ENCODE measurements around the gene TCF21.

The TCF21 gene

DNA sequence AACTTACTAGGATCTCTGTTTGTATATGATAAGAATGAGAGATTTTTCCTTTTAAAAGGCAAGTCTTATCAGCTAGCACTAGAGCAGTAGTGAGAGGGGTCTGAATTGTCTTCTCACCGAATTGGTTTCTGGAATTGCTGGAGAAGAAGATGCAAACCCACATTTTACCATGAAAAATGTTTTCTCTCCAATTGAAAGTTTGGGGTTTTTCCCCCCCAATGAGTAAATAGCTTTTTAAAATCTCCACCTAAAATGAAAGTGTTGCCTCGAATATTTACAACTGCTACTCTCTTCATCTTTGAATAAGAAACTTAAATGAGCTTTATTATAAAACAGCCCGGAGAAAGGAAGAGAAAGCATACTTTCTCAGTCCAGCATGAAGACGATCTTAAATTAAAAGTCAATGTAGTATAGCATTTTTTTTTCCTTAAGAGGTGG lies 1.8 kb downstream of the TCF21 start:
- Histone ChIP-seq H3K36me3 (ENCODE audit: control insufficient read depth, low read depth, low read length) (no peaks in the 10 kb centered on the region), H3K4me3 (ENCODE audit: low read length) (peak overlapping the region; percentile 52), H3K27me3 (ENCODE audit: control insufficient read depth, insufficient read depth, low read length) (peaks cover 100% of the 10 kb centered on the region), H3K9me3 (ENCODE audit: control insufficient read depth, low read depth, low read length) (no peaks in the 10 kb centered on the region), H3K27ac (ENCODE audit: low read length) (no peak overlapping the region), H3K9ac (ENCODE audit: low read length) (no peak overlapping the region), H3K4me1 (ENCODE audit: control insufficient read depth, low read depth, low read length) (peaks cover 26% of the 10 kb centered on the region)

DNA sequence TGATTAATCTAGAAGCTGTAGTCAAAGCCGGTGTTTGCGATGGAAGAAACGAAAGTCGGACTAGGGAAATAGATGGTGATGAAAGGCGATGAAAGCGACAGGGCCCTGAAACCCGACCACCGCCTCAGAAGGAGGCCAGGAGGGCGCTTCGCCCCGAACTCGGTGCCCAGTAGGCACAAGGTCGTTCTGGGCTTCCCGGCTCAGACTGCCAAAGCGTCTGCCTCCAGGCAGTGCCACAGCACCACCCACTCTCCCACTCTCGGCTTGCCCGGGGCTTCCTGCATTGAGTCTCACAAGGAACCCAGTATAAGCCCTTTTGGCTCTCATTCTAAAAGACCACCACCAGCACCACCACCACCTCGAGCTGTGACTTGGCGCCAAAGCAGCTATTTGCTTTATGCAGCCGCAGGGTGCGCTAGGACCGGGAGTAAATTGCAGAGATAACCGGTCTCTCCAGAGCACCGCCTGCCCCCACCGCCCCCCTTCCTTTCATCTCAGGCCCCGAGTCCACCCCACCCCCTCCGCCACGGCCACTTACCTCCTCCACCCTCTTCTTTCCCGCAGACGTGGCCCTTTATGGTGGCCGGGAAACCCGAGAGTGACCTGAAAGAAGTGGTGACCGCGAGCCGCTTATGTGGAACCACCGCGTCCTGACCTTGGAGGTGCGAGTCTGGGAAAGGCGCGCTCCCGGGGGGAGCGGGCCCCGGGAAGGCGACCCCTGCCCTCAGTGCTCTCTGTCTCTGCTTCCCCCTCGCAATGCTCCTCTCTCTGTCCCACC lies 2.4 kb downstream of the TCF21 start:
- H3K4me1 ChIP-seq (ENCODE audit: control insufficient read depth, low read depth, low read length): peaks cover 31% of the 10 kb centered on the region
- no peaks in the 10 kb centered on the region for H3K36me3 ChIP-seq (ENCODE audit: control insufficient read depth, low read depth, low read length)
- H3K27ac ChIP-seq (ENCODE audit: low read length): no peak overlapping the region
- H3K27me3 ChIP-seq (ENCODE audit: control insufficient read depth, insufficient read depth, low read length): peaks cover 100% of the 10 kb centered on the region
- H3K9ac ChIP-seq (ENCODE audit: low read length): no peak overlapping the region
- no peaks in the 10 kb centered on the region for H3K9me3 ChIP-seq (ENCODE audit: control insufficient read depth, low read depth, low read length)
- H3K4me3 ChIP-seq (ENCODE audit: low read length): peak overlapping the region; percentile 52

DNA sequence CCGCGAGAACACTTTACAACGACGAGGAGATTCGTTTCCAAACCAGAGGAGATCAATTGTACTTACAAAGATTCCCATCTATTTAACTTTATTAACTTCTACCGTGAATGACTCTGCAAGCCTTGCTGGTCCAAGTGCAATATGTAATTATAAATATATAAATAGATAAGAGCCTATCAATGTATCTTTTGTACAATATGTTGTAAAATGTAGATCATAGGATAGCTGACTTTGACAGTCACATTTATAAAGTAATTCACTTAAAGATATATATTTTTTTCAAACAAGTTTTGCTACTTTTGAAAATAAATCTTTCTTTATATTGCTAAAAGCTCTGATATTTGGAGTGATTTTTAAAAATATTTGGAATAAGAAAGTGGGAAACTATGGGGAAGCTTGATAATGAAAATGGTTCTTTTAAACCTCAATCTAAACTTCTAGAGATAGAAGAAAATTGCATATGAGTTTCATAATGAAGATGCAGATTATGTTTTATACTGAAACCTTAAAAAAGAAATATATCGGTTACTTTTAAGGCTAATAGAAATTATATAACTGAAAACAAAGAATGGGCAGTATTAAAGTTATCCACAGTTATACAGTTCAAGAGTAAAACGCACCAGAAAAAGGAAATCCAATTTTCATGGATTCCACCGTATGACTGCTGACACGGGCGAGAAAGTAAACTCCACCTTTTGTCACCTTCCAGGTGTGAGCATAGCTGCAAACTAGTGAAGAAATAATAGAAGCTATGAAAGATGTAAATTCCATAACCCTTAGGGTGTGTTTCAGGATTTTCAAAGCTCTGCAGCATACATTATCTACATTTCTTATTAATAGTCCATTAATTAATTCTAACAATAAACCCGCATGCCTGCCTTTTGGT lies 3.3 kb downstream of the TCF21 start:
- H3K27me3 ChIP-seq (ENCODE audit: control insufficient read depth, insufficient read depth, low read length): peaks cover 100% of the 10 kb centered on the region

DNA sequence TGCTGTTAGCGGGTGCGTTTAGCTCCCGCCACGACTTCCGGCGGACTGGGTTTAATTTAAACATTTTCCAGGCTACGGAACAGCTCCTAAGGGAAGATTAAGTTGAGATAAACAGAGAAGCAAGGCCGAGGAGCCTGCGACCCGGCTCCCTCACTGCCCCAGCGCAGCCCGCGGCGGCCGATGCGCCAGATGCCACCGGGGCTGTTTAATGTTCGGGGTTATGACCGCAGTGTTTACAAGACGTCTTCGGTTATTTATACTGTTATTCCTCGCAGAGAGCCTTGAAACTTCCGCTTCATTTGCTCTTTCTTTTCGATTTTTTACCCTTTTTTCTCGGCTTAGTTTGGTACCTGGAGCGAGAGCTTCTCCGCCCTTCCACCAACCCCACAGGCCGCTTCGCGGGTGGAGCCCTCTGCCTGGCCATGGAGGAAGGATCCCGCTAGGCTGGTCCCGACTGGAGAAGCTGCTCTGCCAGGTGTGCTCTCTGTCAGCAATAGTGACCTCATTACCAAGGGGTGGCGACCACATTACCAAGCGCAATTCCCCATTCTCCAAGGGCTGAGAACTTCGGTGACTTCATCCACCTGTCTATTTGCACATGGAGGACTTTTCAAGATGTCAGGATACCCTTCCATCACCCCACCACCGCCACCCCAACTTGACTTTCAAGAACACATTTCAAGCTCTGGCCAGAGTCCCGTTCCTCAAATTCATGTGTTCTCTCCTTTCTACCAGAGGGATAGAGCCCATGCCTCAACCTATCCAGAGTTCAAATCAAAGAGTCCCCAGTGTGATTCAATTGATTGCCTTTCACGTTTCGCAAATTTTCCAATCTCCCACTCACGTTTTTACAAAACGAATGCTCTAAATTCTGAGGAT lies 4.1 kb downstream of the TCF21 start:
- Histone ChIP-seq H3K9me3 (ENCODE audit: control insufficient read depth, low read depth, low read length) (no peaks in the 10 kb centered on the region), H3K4me3 (ENCODE audit: low read length) (peak overlapping the region; percentile 42), H3K27ac (ENCODE audit: low read length) (no peak overlapping the region), H3K4me1 (ENCODE audit: control insufficient read depth, low read depth, low read length) (peaks cover 33% of the 10 kb centered on the region), H3K9ac (ENCODE audit: low read length) (no peak overlapping the region), H3K27me3 (ENCODE audit: control insufficient read depth, insufficient read depth, low read length) (peaks cover 100% of the 10 kb centered on the region), H3K36me3 (ENCODE audit: control insufficient read depth, low read depth, low read length) (no peaks in the 10 kb centered on the region)

More for the DNA sequence above, 3.3 kb downstream of the TCF21 start:
- Histone ChIP-seq H3K9ac (ENCODE audit: low read length) (no peak overlapping the region), H3K4me3 (ENCODE audit: low read length) (peak overlapping the region; percentile 52), H3K36me3 (ENCODE audit: control insufficient read depth, low read depth, low read length) (no peaks in the 10 kb centered on the region), H3K27ac (ENCODE audit: low read length) (no peak overlapping the region), H3K4me1 (ENCODE audit: control insufficient read depth, low read depth, low read length) (peaks cover 33% of the 10 kb centered on the region), H3K9me3 (ENCODE audit: control insufficient read depth, low read depth, low read length) (no peaks in the 10 kb centered on the region)

DNA sequence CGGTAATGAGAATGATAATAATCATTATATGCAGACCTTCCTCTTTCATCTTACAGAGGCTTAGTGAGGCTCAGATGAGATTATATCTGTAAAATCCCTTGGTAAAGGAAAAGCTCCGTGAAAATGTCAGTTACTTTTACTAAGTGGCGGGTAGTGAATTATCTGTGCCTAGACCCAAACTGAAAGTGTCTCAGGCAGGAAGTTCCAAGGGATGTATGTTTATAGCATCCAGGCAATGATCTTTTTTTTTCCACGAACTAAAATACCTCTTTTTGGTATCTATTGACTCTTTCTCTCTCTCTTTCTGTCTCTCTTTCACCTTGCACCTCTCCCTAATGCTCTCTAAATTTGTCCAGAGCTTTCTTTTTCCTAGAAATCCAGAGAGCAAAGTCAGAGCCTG lies 5.0 kb downstream of the TCF21 start:
- Histone ChIP-seq H3K27ac (ENCODE audit: low read length) (no peak overlapping the region), H3K36me3 (ENCODE audit: control insufficient read depth, low read depth, low read length) (no peaks in the 10 kb centered on the region), H3K9ac (ENCODE audit: low read length) (no peak overlapping the region), H3K4me1 (ENCODE audit: control insufficient read depth, low read depth, low read length) (peaks cover 26% of the 10 kb centered on the region), H3K4me3 (ENCODE audit: low read length) (no peak overlapping the region), H3K27me3 (ENCODE audit: control insufficient read depth, insufficient read depth, low read length) (peaks cover 94% of the 10 kb centered on the region), H3K9me3 (ENCODE audit: control insufficient read depth, low read depth, low read length) (no peaks in the 10 kb centered on the region)

DNA sequence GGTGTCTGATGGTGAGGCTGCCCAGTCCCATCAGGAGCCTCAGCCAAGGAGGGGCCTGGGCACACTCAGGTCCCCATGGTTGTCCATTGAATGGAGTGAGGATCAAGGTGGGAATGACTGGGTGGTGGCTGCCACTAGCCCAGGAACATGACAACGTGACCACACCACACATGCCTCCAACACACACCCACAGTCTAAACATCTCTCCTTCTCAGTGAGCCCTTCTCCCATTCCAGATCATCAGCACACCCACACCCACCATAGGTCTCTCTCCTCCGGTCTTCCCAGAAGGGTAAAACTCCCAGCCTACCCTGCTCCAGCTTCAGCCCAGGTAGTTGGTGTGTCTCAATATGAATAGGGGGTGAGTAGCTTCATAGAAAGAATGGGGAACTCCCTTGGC lies 5.5 kb downstream of the TCF21 start:
- H3K9me3 ChIP-seq (ENCODE audit: control insufficient read depth, low read depth, low read length): no peaks in the 10 kb centered on the region
- peaks cover 90% of the 10 kb centered on the region for H3K27me3 ChIP-seq (ENCODE audit: control insufficient read depth, insufficient read depth, low read length)
- H3K27ac ChIP-seq (ENCODE audit: low read length): no peak overlapping the region
- no peaks in the 10 kb centered on the region for H3K36me3 ChIP-seq (ENCODE audit: control insufficient read depth, low read depth, low read length)
- no peak overlapping the region for H3K9ac ChIP-seq (ENCODE audit: low read length)
- no peak overlapping the region for H3K4me3 ChIP-seq (ENCODE audit: low read length)
- H3K4me1 ChIP-seq (ENCODE audit: control insufficient read depth, low read depth, low read length): peaks cover 26% of the 10 kb centered on the region

DNA sequence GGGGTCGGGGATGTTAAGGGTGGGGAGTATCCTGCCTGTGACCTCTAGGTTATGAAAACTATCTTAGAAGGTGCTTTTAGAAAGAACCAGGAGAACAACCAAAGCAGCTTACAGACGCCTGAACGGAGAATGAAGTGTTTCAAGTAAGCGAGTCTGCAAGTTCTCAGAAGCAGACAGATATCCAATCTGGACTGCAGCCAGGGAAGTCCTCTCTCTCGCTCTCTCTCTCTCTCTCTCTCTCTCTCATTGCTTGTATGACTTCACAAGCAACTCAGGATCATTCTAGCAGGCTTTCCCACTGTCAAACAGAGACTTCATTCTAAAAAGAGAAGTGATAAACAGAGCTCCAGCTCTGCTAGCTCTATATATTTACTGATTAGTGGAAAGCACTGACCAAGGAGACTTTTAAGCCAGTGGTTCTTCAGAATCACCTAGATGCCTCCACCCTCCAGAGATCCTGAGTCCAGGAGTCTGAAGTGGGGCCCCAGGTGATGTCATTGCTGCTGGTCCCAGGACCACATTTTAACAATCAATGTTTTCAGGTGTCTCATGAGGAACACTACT lies 6.0 kb downstream of the TCF21 start:
- no peak overlapping the region for H3K9ac ChIP-seq (ENCODE audit: low read length)
- no peaks in the 10 kb centered on the region for H3K9me3 ChIP-seq (ENCODE audit: control insufficient read depth, low read depth, low read length)
- H3K36me3 ChIP-seq (ENCODE audit: control insufficient read depth, low read depth, low read length): no peaks in the 10 kb centered on the region
- H3K27ac ChIP-seq (ENCODE audit: low read length): no peak overlapping the region
- peaks cover 26% of the 10 kb centered on the region for H3K4me1 ChIP-seq (ENCODE audit: control insufficient read depth, low read depth, low read length)
- H3K27me3 ChIP-seq (ENCODE audit: control insufficient read depth, insufficient read depth, low read length): peaks cover 85% of the 10 kb centered on the region
- no peak overlapping the region for H3K4me3 ChIP-seq (ENCODE audit: low read length)

DNA sequence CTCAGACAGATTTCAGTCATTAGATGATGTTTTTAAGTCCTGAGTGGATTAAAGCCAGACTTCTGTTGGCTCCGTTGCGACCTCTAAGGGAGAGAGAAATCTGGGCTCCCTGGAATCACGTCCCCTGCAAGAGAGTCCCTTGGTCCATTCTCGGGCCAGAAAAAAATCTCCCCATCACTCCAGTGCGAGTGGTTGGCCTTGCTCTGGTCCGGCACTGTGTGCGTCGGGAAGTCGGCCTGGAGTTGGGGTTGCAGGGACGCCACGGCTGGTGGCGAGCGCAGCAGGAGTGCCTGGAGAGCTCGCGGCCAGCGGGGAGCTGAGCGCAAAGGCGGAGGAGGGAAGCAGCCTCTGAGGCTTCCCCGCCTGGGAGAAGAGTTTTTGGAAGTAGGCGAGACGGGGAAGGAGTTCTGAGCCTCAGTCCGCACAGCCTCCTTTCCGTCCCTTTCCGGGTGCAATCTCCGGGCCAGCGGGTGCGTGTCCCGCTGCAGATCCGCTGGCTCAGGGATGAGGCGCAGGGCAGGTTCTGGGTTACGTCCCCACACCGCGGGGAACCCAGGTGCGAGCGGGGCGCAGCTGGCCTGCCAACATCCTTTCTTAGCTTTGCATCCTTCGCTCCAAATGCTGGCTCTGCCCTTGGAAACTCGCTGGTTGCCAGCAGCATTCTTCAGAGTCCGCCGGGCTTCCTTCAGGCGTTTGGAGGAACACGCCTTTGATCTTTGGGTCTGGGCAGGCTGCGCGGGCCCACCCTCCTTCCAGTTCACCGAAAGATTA lies 6.8 kb downstream of the TCF21 start:
- Histone ChIP-seq H3K4me3 (ENCODE audit: low read length) (peak overlapping the region; percentile 68), H3K36me3 (ENCODE audit: control insufficient read depth, low read depth, low read length) (no peaks in the 10 kb centered on the region), H3K27me3 (ENCODE audit: control insufficient read depth, insufficient read depth, low read length) (peaks cover 76% of the 10 kb centered on the region), H3K27ac (ENCODE audit: low read length) (no peak overlapping the region), H3K9ac (ENCODE audit: low read length) (no peak overlapping the region), H3K4me1 (ENCODE audit: control insufficient read depth, low read depth, low read length) (peaks cover 20% of the 10 kb centered on the region), H3K9me3 (ENCODE audit: control insufficient read depth, low read depth, low read length) (no peaks in the 10 kb centered on the region)

DNA sequence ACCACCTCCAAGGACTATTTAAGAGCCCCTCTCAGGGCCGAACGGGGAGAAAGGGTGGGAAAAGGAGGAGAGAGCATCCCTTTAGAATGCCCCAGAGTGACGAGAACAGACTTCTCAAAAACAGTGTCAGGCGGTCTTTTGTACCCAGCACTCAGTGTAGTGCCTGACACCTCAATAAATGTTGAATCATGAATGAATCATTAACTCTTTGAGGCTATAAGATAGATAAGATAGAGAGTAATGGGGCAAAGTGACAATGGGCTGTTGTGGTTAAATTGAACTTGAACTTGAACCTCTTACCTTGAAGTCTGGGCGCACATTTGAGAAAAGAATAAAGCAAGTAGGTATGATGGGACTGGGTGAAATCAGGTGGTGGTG lies 7.4 kb downstream of the TCF21 start:
- H3K36me3 ChIP-seq (ENCODE audit: control insufficient read depth, low read depth, low read length): no peaks in the 10 kb centered on the region
- no peaks in the 10 kb centered on the region for H3K9me3 ChIP-seq (ENCODE audit: control insufficient read depth, low read depth, low read length)
- H3K4me1 ChIP-seq (ENCODE audit: control insufficient read depth, low read depth, low read length): peaks cover 16% of the 10 kb centered on the region
- H3K27ac ChIP-seq (ENCODE audit: low read length): no peak overlapping the region
- H3K4me3 ChIP-seq (ENCODE audit: low read length): peak overlapping the region; percentile 68
- peaks cover 70% of the 10 kb centered on the region for H3K27me3 ChIP-seq (ENCODE audit: control insufficient read depth, insufficient read depth, low read length)
- no peak overlapping the region for H3K9ac ChIP-seq (ENCODE audit: low read length)

DNA sequence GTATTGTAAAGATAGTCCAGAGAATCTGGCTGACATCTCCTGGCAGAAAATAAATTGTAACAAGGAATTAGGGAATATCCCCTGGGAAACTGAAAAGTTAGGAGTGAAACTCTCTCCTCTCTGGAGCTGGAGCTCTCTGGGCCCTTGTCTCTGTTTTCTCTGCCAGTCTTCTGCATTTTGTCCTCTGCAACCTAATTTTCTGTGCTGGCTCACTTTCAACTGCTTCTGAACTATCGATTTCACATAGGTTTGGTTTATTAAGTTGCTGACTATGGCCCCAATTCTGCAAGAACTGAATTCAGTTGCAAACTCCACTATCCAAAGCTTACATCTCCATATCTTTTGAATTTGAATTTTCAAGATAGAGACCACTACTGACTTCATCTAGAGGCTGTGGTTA lies 9.3 kb downstream of the TCF21 start:
- H3K4me1 ChIP-seq (ENCODE audit: control insufficient read depth, low read depth, low read length): peaks cover 7% of the 10 kb centered on the region
- H3K9me3 ChIP-seq (ENCODE audit: control insufficient read depth, low read depth, low read length): no peaks in the 10 kb centered on the region
- H3K9ac ChIP-seq (ENCODE audit: low read length): no peak overlapping the region
- H3K4me3 ChIP-seq (ENCODE audit: low read length): no peak overlapping the region
- H3K27me3 ChIP-seq (ENCODE audit: control insufficient read depth, insufficient read depth, low read length): peaks cover 51% of the 10 kb centered on the region
- H3K27ac ChIP-seq (ENCODE audit: low read length): no peak overlapping the region
- H3K36me3 ChIP-seq (ENCODE audit: control insufficient read depth, low read depth, low read length): no peaks in the 10 kb centered on the region

All from iPS-18a (cell line).